ENCODE data around the gene PLCG1. TPM values are rescaled to one million over a fixed set of nuclear protein-coding genes. Genes with fewer than 3 reads are reported as not detected.

The PLCG1 gene
- total RNA-seq, 1 donor: 38.0 TPM

GRCh38 chr20:41167481-41168253, 30.3 kb downstream of the PLCG1 start:
- DNase-seq (ENCODE audit: low read depth): no peak
- H3K4me3 ChIP-seq (ENCODE audit: low read depth, low read length): no peak overlapping the region
- no peak for TF ChIP-seq CTCF (IDR thresholded peaks at IDR 0.05; ENCODE audit: insufficient read depth, low read length)

GRCh38 chr20:41168281-41169161, 31.2 kb downstream of the PLCG1 start:
- no peak overlapping the region for H3K4me3 ChIP-seq (ENCODE audit: low read depth, low read length)
- no peak for TF ChIP-seq CTCF (IDR thresholded peaks at IDR 0.05; ENCODE audit: insufficient read depth, low read length)
- no peak for DNase-seq (ENCODE audit: low read depth)

- DNase-seq (ENCODE audit: low read depth): no peak
These were observed 31.9 kb downstream of the PLCG1 start for GRCh38 chr20:41169162-41169690.

GRCh38 chr20:41169791-41170351, 32.5 kb downstream of the PLCG1 start:
- no peak for TF ChIP-seq CTCF (IDR thresholded peaks at IDR 0.05; ENCODE audit: insufficient read depth, low read length)
- H3K4me3 ChIP-seq (ENCODE audit: low read depth, low read length): no peak overlapping the region
- peak; percentile 50 for DNase-seq (ENCODE audit: low read depth)

More at GRCh38 chr20:41169162-41169690, 31.9 kb downstream of the PLCG1 start:
- TF ChIP-seq CTCF (IDR thresholded peaks at IDR 0.05; ENCODE audit: insufficient read depth, low read length): no peak
- no peak overlapping the region for H3K4me3 ChIP-seq (ENCODE audit: low read depth, low read length)

GRCh38 chr20:41170386-41171105, 33.2 kb downstream of the PLCG1 start:
- no peak for TF ChIP-seq CTCF (IDR thresholded peaks at IDR 0.05; ENCODE audit: insufficient read depth, low read length)
- H3K4me3 ChIP-seq (ENCODE audit: low read depth, low read length): no peak overlapping the region
- no peak for DNase-seq (ENCODE audit: low read depth)

GRCh38 chr20:41171736-41172295, 34.5 kb downstream of the PLCG1 start:
- H3K4me3 ChIP-seq (ENCODE audit: low read depth, low read length): no peak overlapping the region
- no peak for TF ChIP-seq CTCF (IDR thresholded peaks at IDR 0.05; ENCODE audit: insufficient read depth, low read length)
- DNase-seq (ENCODE audit: low read depth): no peak
